Calu3 (cell line): Measurements from ENCODE around the gene ABHD3. TPM values are rescaled to one million over a fixed set of nuclear protein-coding genes. Genes with fewer than 3 reads are reported as not detected.

Experiments used
- BruUV-seq: library from RNA; stranded (reverse); fragments of 400-500 nt; replicated peaks from 2 replicates; lab custom pipeline; 2021; lab: Mats Ljungman, UMichigan
- CTCF ChIA-PET: fragments of 300-600 bp; sonication (Branson Sonifier 250); formaldehyde crosslinking; loops from one replicate; lab custom pipeline; 2022; ENCODE audit warnings: antibody characterized with exemption; lab: Charles Lee
- DNase-seq: peaks from one replicate; pipeline ENCODE4 v3.0.0; 2022
- H3K27ac Mint-ChIP-seq: one replicate; pipeline ENCODE4 v1.8.0; 2022; ENCODE audit warnings: mixed read lengths; ENCODE audit not compliant: unreplicated experiment
- H3K27me3 Mint-ChIP-seq: one replicate; pipeline ENCODE4 v1.8.0; 2022; ENCODE audit warnings: mixed read lengths; ENCODE audit not compliant: unreplicated experiment
- H3K36me3 Mint-ChIP-seq: one replicate; pipeline ENCODE4 v1.8.0; 2022; ENCODE audit warnings: mild to moderate bottlenecking, moderate library complexity, mixed read lengths; ENCODE audit not compliant: insufficient read depth, unreplicated experiment
- H3K4me1 Mint-ChIP-seq: one replicate; pipeline ENCODE4 v1.8.0; 2022; ENCODE audit warnings: mild to moderate bottlenecking, low read depth, mixed read lengths; ENCODE audit not compliant: unreplicated experiment
- H3K4me3 Mint-ChIP-seq: one replicate; pipeline ENCODE4 v1.8.0; 2022; ENCODE audit warnings: mild to moderate bottlenecking, low read depth, moderate library complexity, mixed read lengths; ENCODE audit not compliant: unreplicated experiment
- H3K9me3 Mint-ChIP-seq: one replicate; pipeline ENCODE4 v1.8.0; 2022; ENCODE audit warnings: low read depth, mixed read lengths; ENCODE audit not compliant: unreplicated experiment
- CTCF ChIP-seq: fragments of 200-600 bp; IDR thresholded peaks from one replicate; pipeline ENCODE4 v1.8.0; 2022; ENCODE audit warnings: antibody characterized with exemption; ENCODE audit not compliant: unreplicated experiment
- intact Hi-C: fragments of 100-400 bp; cut with micrococcal nuclease; formaldehyde crosslinking; loops from one replicate; pipeline ENCODE4 v1.10.0; 2022; ENCODE audit not compliant: unreplicated experiment
- total RNA-seq: library from RNA; stranded (reverse); gene quantifications from 2 replicates; pipeline ENCODE4 v1.2.3, GENCODE V29; 2022

The ABHD3 gene
- total RNA-seq, 1 experiment from 2014 or later = 43.5 TPM

- H3K36me3 Mint-ChIP-seq = peaks cover 8% of the 10 kb centered on the region
- BruUV-seq = no TSS peak
- intact Hi-C loops = no loop called here
- H3K27me3 Mint-ChIP-seq = no peaks in the 10 kb centered on the region
- no peak overlapping the region for H3K4me3 Mint-ChIP-seq
- no peak for DNase-seq
- no peak overlapping the region for H3K27ac Mint-ChIP-seq
- CTCF ChIA-PET = no interaction called here
- no peak for TF ChIP-seq CTCF
- H3K4me1 Mint-ChIP-seq = no peaks in the 10 kb centered on the region
- H3K9me3 Mint-ChIP-seq = no peaks in the 10 kb centered on the region
Observed at GRCh38 chr18:21662581-21662980, 42.0 kb downstream of the ABHD3 start.

GRCh38 chr18:21660078-21660477 is 44.5 kb downstream of the ABHD3 start:
- Mint-ChIP-seq H3K27ac (no peak overlapping the region), H3K27me3 (no peaks in the 10 kb centered on the region), H3K9me3 (no peaks in the 10 kb centered on the region), H3K36me3 (peaks cover 8% of the 10 kb centered on the region), H3K4me1 (no peaks in the 10 kb centered on the region), H3K4me3 (no peak overlapping the region)
- no peak for TF ChIP-seq CTCF
- DNase-seq = no peak
- intact Hi-C loops = no loop called here
- CTCF ChIA-PET = interaction anchor here (0.7 kb wide), 1 partner anchor 15 kb away, joined by 6 read pairs; no protein-coding TSS in a partner anchor
- no TSS peak for BruUV-seq

GRCh38 chr18:21656402-21656801 is 48.2 kb downstream of the ABHD3 start:
- intact Hi-C loops = no loop called here
- no peak overlapping the region for H3K4me3 Mint-ChIP-seq
- H3K4me1 Mint-ChIP-seq = no peaks in the 10 kb centered on the region
- H3K9me3 Mint-ChIP-seq = no peaks in the 10 kb centered on the region
- no TSS peak for BruUV-seq
- TF ChIP-seq CTCF = no peak
- CTCF ChIA-PET = no interaction called here
- H3K36me3 Mint-ChIP-seq = peaks cover 8% of the 10 kb centered on the region
- no peaks in the 10 kb centered on the region for H3K27me3 Mint-ChIP-seq
- no peak for DNase-seq
- H3K27ac Mint-ChIP-seq = no peak overlapping the region

GRCh38 chr18:21653361-21653760 is 51.2 kb downstream of the ABHD3 start:
- H3K4me3 Mint-ChIP-seq = no peak overlapping the region
- H3K36me3 Mint-ChIP-seq = peaks cover 8% of the 10 kb centered on the region
- intact Hi-C loops = no loop called here
- H3K27ac Mint-ChIP-seq = no peak overlapping the region
- no peak for DNase-seq
- H3K9me3 Mint-ChIP-seq = no peaks in the 10 kb centered on the region
- no peaks in the 10 kb centered on the region for H3K4me1 Mint-ChIP-seq
- CTCF ChIA-PET = no interaction called here
- no TSS peak for BruUV-seq
- no peak for TF ChIP-seq CTCF
- no peaks in the 10 kb centered on the region for H3K27me3 Mint-ChIP-seq
